PC-9 (cell line): ENCODE results near the gene LIN52.

Experiments used
- CTCF ChIP-seq: fragments of 200-600 bp; sonication (generic); conservative IDR thresholded peaks from 2 replicates; pipeline ENCODE4 v1.6.1; 2017; ENCODE audit warnings: mixed run types, antibody characterized with exemption, mild to moderate bottlenecking, moderate library complexity
- EZH2 ChIP-seq: fragments of 200-600 bp; sonication (generic); IDR thresholded peaks from 2 replicates; pipeline ENCODE4 v1.8.0; 2017; ENCODE audit warnings: antibody characterized with exemption, low read depth

- TF ChIP-seq CTCF (no peak), EZH2 (no peak)
Observed at GRCh38 chr14:74243051-74243450, 158.3 kb downstream of the LIN52 start.
